Body of pancreas (tissue), 4 donors: ENCODE data around the gene ATG101.

Experiments used
- CTCF ChIP-seq, 7 experiments: fragments of 450-650 bp in 4 of 7; fragments of 200-600 bp in 3 of 7; sonication (generic) in 3 of 7; IDR thresholded peaks; one replicate each; pipeline ENCODE4 v1.5.1; 2016 to 2019; ENCODE audit warnings: antibody characterized with exemption in 7 of 7
- POLR2A ChIP-seq, 3 donors: fragments of 450-650 bp; IDR thresholded peaks; one replicate each; pipeline ENCODE4 v1.6.1; 2016; ENCODE audit warnings: antibody characterized with exemption in 3 of 3, mild to moderate bottlenecking in 2 of 3

DNA sequence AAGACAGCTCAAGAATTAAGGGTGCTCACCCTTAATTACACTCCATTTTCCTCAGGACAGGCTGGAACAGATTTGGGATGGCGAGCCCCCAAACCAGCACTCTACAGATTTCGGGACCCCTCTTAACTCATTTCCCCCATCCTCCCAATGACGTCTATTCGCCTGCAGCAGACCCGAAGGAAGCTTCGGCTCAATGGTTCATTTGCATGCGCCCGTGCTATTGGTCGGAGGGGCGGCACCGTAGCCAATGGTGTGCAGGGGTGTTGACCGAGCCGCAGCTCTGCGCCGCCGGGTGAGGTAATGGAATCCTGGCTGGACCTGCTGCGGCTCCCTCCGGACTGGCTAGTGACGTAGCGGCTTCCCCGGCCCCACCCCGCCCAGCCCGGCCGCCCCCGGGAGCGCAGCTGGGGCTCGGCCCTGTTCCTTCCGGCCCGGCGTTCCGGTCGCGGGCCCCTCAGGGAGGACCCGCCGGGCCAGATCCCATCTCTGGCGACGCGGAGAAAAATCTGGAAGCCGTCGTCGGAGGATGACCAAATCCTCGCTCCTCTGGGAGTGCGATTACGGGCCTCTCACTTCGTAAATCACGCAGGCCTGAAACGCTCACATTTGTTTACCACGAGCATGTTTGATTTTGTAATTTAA, 36.9 kb upstream of the ATG101 start:
- peak; percentile 89 to 90 (median 89) for TF ChIP-seq POLR2A (IDR thresholded peaks at IDR 0.05)
- no peak for TF ChIP-seq CTCF (IDR thresholded peaks at IDR 0.05)
